ENCODE data around the gene GIMAP8. TPM values are rescaled to one million over a fixed set of nuclear protein-coding genes. Genes with fewer than 3 reads are reported as not detected.

Gene GIMAP8
- total RNA-seq, 2 experiments from 2014 or later: 2.9 to 3.8 TPM

- H3K4me3 ChIP-seq (ENCODE audit: low read length): no peak overlapping the region
- Mint-ChIP-seq H3K4me1 (ENCODE audit: low read depth) (peaks cover 89% of the 10 kb centered on the region), H3K36me3 (ENCODE audit: low read depth) (peaks cover 46% of the 10 kb centered on the region), H3K4me3 (peak overlapping the region; percentile 50), H3K9me3 (peaks cover 12% of the 10 kb centered on the region), H3K27me3 (no peaks in the 10 kb centered on the region), H3K27ac (peak overlapping the region; percentile 88)
- DNase-seq (peak in 6 of 14 experiments; percentile 38 to 85 (median 64)), ATAC-seq (ENCODE audit: poor library complexity) (peak; percentile 83)
- H3K4me1 ChIP-seq (ENCODE audit: insufficient read depth, low read length): peaks cover 44% of the 10 kb centered on the region
- no peaks in the 10 kb centered on the region for H3K36me3 ChIP-seq (ENCODE audit: insufficient read depth, low read length)
- CTCF ChIA-PET: interaction anchor here (0.6 to 2.5 kb wide), 6 partner anchors 9 to 54 kb away, joined by 3 to 7 read pairs (median 4); partner anchors contain the start of gene GIMAP7
- H3K27me3 ChIP-seq (ENCODE audit: control insufficient read depth in 1 of 2, insufficient read depth in 2 of 2, low read length in 2 of 2): no peaks in the 10 kb centered on the region
- H3K9me3 ChIP-seq (ENCODE audit: control insufficient read depth in 1 of 2, insufficient read depth in 1 of 2, low read length in 2 of 2): no peaks in the 10 kb centered on the region
- intact Hi-C loops (cut with DNase I, micrococcal nuclease): loop anchor here (1.0 to 2.0 kb wide), 3 partner anchors 16 to 21 kb away; no protein-coding TSS in a partner anchor
- POLR2A ChIA-PET: interaction anchor here (0.9 to 5.3 kb wide), 21 partner anchors 12 to 253 kb away, joined by 3 to 111 read pairs (median 5); partner anchors contain the start of genes GIMAP1, GIMAP2, GIMAP7 and GIMAP8
- TF ChIP-seq CTCF (IDR thresholded peaks at IDR 0.05): no peak
- peak overlapping the region; percentile 66 to 69 for H3K27ac ChIP-seq (ENCODE audit: low read depth in 1 of 2, low read length in 2 of 2)
Observed at GRCh38 chr7:150502519-150502918, 52.1 kb downstream of the GIMAP8 start.

- Mint-ChIP-seq H3K27me3 (no peaks in the 10 kb centered on the region), H3K9me3 (peaks cover 10% of the 10 kb centered on the region), H3K4me1 (ENCODE audit: low read depth) (peaks cover 89% of the 10 kb centered on the region), H3K27ac (peak overlapping the region; percentile 88), H3K36me3 (ENCODE audit: low read depth) (peaks cover 39% of the 10 kb centered on the region), H3K4me3 (peak overlapping the region; percentile 68)
- Histone ChIP-seq H3K36me3 (ENCODE audit: insufficient read depth, low read length) (no peaks in the 10 kb centered on the region), H3K27me3 (ENCODE audit: control insufficient read depth in 1 of 2, insufficient read depth in 2 of 2, low read length in 2 of 2) (no peaks in the 10 kb centered on the region), H3K27ac (ENCODE audit: low read depth in 1 of 2, low read length in 2 of 2) (peak overlapping the region; percentile 66 to 69), H3K9me3 (ENCODE audit: control insufficient read depth in 1 of 2, insufficient read depth in 1 of 2, low read length in 2 of 2) (no peaks in the 10 kb centered on the region), H3K4me3 (ENCODE audit: low read length) (no peak overlapping the region), H3K4me1 (ENCODE audit: insufficient read depth, low read length) (peaks cover 46% of the 10 kb centered on the region)
- POLR2A ChIA-PET: interaction anchor here (1.0 to 5.3 kb wide), 20 partner anchors 11 to 253 kb away, joined by 3 to 111 read pairs (median 5); partner anchors contain the start of genes GIMAP1, GIMAP2, GIMAP6 and GIMAP7
- ATAC-seq (ENCODE audit: poor library complexity) (no peak), DNase-seq (no peak)
- intact Hi-C loops (cut with DNase I, micrococcal nuclease): loop anchor here (2.0 kb wide), 2 partner anchors 16 kb away; no protein-coding TSS in a partner anchor
- TF ChIP-seq CTCF (IDR thresholded peaks at IDR 0.05): no peak
- CTCF ChIA-PET: interaction anchor here (0.6 to 2.5 kb wide), 6 partner anchors 9 to 54 kb away, joined by 3 to 8 read pairs (median 4); partner anchors contain the start of gene GIMAP7
Observed at GRCh38 chr7:150503155-150503554, 52.7 kb downstream of the GIMAP8 start.

- Mint-ChIP-seq H3K9me3 (peaks cover 9% of the 10 kb centered on the region), H3K4me1 (ENCODE audit: low read depth) (peaks cover 89% of the 10 kb centered on the region), H3K27ac (peak overlapping the region; percentile 88), H3K27me3 (no peaks in the 10 kb centered on the region), H3K4me3 (peak overlapping the region; percentile 68), H3K36me3 (ENCODE audit: low read depth) (peaks cover 35% of the 10 kb centered on the region)
- Histone ChIP-seq H3K27ac (ENCODE audit: low read depth in 1 of 2, low read length in 2 of 2) (peak overlapping the region; percentile 66 to 69), H3K9me3 (ENCODE audit: control insufficient read depth in 1 of 2, insufficient read depth in 1 of 2, low read length in 2 of 2) (no peaks in the 10 kb centered on the region), H3K36me3 (ENCODE audit: insufficient read depth, low read length) (no peaks in the 10 kb centered on the region), H3K4me3 (ENCODE audit: low read length) (no peak overlapping the region), H3K27me3 (ENCODE audit: control insufficient read depth in 1 of 2, insufficient read depth in 2 of 2, low read length in 2 of 2) (no peaks in the 10 kb centered on the region), H3K4me1 (ENCODE audit: insufficient read depth, low read length) (peaks cover 50% of the 10 kb centered on the region)
- DNase-seq: no peak
- ChIA-PET POLR2A (interaction anchor here (1.2 to 5.3 kb wide), 7 partner anchors 11 to 252 kb away, joined by 3 to 111 read pairs (median 8); partner anchors contain the start of genes GIMAP6, GIMAP7 and GIMAP8), CTCF (interaction anchor here (1.0 to 2.5 kb wide), 3 partner anchors 12 to 52 kb away, joined by 4 to 8 read pairs (median 5); partner anchors contain the start of gene GIMAP7)
- intact Hi-C loops (cut with DNase I, micrococcal nuclease): loop anchor here (2.0 kb wide), 2 partner anchors 15 to 17 kb away; no protein-coding TSS in a partner anchor
- ATAC-seq (ENCODE audit: poor library complexity): peak; percentile 17
- TF ChIP-seq CTCF (IDR thresholded peaks at IDR 0.05): no peak
Observed at GRCh38 chr7:150503581-150503980, 53.2 kb downstream of the GIMAP8 start.

Measured in CD4-positive, alpha-beta T cell (primary cell).